GM12873 (cell line): ENCODE measurements around the gene ANGPTL7.

Experiments used
- TF ChIP-seq, protein P1 (sequence below): IDR thresholded peaks from 2 replicates; pipeline ENCODE4 v1.5.1; 2012; ENCODE audit warnings: low read depth, mild to moderate bottlenecking, moderate library complexity, low read length, control low read depth; ENCODE audit not compliant: insufficient read depth; ENCODE audit errors: missing control alignments

The ANGPTL7 gene

DNA sequence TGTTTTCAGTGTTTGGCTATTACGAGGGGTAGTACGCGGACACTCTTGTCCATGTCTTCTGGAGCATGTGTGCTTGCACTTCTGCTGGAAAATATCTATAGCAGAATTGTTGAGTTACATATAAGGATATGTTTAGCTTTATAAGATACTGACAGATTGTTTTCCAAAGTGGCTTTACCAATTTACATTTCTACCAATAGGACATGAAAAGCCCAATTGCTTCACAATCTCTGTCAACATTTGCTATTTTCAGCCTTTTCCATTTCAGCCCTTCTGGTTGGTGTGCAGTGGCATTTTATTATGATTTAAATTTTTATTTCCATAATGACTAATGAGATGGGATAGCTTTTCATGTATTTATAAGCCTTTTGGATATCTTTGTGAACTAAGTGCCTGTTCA, 6.3 kb upstream of the ANGPTL7 start:
- TF ChIP-seq, protein P1, sequence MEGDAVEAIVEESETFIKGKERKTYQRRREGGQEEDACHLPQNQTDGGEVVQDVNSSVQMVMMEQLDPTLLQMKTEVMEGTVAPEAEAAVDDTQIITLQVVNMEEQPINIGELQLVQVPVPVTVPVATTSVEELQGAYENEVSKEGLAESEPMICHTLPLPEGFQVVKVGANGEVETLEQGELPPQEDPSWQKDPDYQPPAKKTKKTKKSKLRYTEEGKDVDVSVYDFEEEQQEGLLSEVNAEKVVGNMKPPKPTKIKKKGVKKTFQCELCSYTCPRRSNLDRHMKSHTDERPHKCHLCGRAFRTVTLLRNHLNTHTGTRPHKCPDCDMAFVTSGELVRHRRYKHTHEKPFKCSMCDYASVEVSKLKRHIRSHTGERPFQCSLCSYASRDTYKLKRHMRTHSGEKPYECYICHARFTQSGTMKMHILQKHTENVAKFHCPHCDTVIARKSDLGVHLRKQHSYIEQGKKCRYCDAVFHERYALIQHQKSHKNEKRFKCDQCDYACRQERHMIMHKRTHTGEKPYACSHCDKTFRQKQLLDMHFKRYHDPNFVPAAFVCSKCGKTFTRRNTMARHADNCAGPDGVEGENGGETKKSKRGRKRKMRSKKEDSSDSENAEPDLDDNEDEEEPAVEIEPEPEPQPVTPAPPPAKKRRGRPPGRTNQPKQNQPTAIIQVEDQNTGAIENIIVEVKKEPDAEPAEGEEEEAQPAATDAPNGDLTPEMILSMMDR: no peak

DNA sequence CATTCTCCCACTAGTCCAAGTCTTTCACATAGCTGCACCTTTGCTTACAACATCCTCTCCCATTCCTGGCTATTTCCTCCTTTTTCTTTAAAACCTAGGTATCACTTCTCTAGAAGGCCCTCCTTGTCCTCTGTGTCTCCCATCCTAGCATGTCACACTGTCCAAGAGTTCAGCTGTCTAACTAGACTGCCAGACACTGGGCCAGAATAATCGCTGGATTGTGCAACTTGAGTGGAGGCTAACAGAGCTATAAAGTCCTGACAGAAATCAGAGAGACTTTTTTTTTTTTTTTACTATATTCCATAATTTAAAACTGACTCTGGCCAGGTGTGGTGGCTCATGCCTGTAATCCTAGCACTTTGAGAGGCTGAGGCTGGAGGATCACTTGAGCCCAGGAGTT, 4.2 kb upstream of the ANGPTL7 start:
- TF ChIP-seq, protein P1: no peak

DNA sequence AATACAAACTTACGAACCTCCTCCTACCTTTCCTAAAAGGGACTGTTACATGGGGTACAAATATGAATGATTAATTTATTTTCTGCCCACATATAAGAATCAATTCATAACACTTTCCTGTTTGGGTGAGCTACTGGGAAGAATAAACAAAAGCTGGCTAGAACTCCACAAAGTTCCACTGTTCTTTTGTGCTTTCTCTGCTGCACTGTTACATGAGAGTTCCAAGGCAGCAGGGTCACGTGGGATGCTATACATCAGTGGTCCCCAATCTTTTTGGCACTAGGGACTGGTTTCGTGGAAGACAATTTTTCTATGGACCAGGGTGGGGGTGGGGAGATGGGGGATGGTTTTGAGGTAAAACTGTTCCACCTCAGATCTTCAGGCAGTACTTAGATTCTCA, 2.2 kb upstream of the ANGPTL7 start:
- TF ChIP-seq, protein P1: no peak

DNA sequence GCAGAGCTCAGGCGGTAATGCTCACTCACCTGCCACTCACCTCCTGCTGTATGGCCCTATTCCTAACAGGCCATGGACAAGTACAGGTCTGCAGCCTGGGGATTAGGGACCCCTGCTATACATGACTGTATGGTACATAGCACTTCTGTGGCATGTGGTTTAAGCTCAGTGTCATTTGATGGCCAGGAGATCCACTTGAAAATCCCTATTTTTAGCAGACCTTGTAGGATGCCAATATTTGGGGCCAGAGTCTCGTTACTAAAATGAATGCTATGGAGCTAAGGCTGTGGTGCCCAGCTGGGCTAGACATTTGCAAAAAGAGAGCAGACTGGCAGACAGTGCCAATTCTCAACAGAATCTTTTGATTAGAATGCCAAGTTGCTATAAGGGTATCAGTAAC, 1.7 kb upstream of the ANGPTL7 start:
- TF ChIP-seq, protein P1: no peak

DNA sequence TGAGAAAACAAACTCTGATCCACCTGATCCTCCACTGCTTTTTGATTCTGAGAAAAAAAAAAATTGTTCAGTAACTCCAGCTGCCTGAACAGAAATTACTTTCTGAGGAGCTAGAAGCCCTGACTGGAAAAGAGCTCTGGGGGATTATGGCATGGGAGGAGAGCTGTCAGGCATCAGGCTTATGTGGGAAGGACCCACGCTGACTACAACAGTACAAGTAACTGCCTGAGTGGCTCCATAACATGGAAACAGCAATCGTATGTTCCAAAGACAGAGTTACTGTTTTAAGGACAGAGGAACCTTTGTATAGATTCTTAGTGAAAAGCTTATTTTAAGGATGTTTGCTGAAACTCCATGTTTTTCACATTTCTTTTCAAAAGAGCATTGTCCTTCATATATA, 1.2 kb upstream of the ANGPTL7 start:
- TF ChIP-seq, protein P1: no peak

DNA sequence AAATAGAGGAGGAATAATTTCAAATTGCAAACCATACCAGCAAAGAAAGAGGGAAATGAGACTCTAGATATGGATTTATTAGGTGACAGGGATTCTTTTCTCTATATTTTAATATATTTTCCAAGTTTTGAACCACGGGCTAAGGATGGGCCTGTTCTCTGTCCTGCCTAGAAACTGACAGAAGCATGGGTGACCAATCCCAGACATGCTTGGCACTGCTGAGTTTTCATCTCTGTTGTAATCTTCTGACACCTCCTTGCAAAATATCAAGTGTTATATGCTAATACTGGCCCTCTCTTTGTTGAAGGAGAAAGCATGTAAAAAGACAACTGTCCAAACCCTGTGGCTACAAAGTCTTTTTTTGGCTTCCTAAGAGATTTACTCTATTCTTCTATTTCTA, 774 bp upstream of the ANGPTL7 start:
- TF ChIP-seq, protein P1: no peak

DNA sequence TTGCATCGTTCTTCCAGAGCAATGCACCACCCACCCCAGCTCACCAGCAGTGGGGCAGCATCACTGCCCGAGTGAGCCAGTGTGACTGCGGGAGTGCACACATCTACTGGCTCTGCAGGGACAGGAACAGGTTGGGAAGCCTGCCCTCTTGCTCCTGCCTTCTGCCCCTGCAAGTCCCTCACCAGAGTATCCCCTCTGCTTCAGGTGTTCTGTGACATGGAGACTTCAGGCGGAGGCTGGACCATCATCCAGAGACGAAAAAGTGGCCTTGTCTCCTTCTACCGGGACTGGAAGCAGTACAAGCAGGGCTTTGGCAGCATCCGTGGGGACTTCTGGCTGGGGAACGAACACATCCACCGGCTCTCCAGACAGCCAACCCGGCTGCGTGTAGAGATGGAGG, 4.2 kb downstream of the ANGPTL7 start:
- TF ChIP-seq, protein P1: no peak
